HG03045 (cell line): ENCODE data around the gene LPP.

Experiments
- ATAC-seq: cut with Tn5 transposase; IDR thresholded peaks from one replicate; pipeline ENCODE4 v1.9.1; 2021; ENCODE audit warnings: mild to moderate bottlenecking, moderate library complexity; ENCODE audit not compliant: unreplicated experiment

The LPP gene

GRCh38 chr3:188391592-188391991 lies 237.6 kb downstream of the LPP start:
- no peak for ATAC-seq

GRCh38 chr3:188392076-188392475 lies 238.1 kb downstream of the LPP start:
- no peak for ATAC-seq

DNA sequence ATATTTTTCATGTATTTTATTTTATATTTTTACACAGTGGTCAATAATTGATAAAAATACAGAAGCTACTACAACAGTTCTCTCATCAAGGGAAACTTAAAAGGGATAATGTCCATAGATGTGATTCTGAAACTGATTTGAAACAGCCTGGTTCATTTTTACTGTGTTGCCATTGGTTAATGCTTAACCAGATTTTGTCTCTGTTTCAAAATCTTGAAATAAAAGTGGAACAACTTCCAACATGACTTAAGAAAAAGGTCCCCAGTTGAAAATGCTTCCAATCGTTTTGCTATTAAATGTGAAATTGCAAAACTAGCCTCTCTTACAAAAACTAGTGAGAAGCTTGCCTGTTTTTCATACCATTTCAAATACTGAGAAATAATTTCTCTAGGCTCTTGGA lies 240.7 kb downstream of the LPP start:
- ATAC-seq = no peak

DNA sequence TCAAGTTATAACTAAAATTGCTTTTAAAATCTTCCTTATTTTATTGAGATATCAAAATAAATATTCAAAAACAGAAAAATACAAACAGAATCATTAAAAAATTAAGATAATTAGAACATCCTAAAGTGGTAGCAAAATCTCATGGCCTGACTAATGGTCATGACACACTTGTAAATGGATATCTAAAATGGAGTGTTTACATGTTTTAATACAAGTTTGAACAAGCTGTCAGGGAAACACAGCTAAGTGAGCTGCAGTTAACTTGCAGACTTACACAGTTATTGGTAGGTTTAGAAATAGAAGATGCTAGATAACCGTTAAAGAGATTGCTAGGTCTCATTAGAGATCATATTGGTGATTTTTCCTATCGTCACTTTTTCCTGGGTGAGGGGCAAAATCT lies 242.3 kb downstream of the LPP start:
- no peak for ATAC-seq

GRCh38 chr3:188396900-188397299 lies 242.9 kb downstream of the LPP start:
- no peak for ATAC-seq

- ATAC-seq = no peak
These were observed 244.1 kb downstream of the LPP start for GRCh38 chr3:188397766-188398705.

- ATAC-seq = peak; percentile 91
These were observed 246.7 kb downstream of the LPP start for GRCh38 chr3:188400494-188401243.

DNA sequence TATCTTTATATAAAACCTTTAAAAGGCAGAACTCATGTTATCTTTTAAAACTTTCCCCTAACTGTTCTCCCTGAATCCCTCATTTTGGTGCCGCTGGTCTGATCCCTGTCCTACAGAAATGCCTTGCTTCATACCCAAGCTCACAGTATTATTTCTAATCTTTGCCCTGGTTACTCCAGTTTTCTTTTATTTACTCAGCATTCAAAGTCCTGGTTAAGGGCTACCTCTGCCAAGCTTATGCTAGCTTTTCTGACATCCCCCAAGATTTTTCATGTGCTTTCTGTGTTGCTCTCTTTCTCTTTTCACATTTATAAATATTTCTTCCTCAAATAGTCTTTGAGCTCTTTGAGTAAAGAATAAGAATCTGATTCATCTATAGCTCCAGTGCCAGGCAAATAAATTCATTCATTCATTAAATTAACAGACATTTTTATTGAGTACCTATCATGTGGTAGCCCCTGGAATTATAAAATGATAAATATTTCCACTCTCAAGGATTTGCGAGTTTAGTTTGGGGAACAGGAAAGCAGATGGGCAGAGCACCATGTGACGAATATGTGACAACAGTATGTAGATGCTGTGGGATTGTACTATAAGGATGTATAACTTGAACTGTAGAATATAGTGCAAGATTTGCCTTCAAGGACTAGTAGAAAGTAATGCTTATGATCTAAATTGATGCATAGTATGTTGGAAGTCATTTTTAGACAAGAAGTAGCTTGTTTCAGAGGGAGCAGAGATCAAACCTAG lies 247.5 kb downstream of the LPP start:
- no peak for ATAC-seq

DNA sequence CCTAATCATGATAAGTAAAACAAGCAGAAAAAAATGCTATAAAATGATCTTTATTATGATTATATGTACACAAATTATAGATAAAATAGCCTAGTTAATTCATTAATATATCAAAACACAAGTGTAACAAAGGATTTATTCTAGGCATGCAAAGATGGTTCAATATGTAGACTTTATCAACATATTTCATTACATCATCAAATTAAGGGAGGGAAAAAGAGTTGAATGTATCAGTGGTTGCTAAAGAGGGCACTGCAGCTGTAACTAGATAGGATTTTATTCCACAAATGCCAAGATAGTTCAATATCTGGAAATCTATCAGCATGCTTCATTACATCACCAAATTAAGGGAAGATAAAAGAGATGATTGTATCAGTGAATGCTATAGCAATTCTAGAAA lies 248.3 kb downstream of the LPP start:
- ATAC-seq = no peak

- no peak for ATAC-seq
These were observed 249.4 kb downstream of the LPP start for GRCh38 chr3:188403404-188403803.

GRCh38 chr3:188404124-188404523 lies 250.2 kb downstream of the LPP start:
- ATAC-seq = no peak

DNA sequence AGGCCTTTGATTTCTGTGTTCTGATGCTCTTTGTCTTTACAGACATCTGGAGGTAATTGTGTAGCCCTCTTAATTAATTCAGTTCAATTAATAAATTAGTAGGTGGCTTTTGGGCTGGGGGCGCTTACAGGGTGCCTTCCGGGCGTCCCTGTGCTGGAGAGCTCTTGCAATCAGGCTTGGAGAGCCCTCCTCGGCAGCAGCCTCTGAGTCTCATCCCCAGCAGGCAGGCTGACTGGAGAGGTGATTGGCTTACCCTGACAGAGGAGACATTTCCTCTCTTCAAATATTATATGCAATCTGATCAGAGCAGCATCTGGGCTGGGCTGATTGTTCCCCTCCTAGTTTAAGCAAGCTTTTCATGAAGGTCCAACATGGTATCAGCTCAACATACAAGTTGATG lies 250.7 kb downstream of the LPP start:
- ATAC-seq = no peak

DNA sequence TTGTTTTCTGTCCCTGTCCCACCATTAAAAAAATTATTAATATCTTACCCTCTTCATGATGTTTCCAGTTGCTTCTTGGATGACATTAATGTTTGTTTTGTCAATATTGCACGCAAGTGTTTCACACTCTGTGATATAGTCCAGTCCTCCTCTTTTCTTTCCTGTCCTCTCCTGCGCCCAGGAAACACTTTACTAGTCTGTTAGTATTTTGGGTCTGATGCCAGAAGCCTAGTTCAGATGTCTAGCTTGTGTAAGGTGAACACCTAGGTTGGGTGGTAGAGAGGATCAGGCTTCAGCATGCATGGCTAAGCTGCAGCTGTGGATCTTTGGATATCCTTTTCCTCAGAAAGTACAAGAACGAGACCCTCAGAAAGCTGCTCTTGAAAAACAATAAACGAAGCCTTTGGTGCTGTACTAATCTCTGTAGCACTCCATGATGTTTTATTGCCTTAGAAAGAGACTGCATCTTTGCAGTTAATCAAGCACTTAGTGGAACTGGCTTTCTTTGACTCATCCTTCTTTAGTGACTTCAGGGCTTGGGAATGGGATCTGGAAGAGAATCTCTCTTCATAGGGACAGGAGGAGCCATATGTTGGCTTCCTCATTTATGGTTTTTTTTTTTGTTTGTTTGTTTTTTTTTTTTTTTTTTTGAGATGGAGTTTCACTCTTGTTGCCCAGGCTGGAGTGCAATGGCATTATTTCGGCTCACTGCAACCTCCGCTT lies 253.4 kb downstream of the LPP start:
- no peak for ATAC-seq

DNA sequence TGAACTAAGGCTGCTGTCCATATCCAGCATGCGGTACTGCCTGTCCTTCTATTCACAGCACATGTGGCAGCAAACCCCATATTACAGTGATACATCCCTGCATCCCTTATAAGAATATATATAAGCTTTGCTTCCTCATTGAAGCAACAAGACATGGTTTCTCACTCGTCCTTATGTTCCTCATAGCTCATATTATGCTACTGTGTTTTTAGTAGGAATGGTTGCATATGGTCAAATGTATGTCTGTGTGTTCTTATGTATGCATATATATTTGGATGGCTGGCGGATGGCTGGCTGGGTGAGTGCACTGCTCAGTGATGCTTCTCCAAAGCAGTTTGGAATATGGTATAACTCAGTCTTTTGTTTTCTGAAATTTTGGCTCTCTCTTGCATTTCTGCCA lies 254.9 kb downstream of the LPP start:
- no peak for ATAC-seq

DNA sequence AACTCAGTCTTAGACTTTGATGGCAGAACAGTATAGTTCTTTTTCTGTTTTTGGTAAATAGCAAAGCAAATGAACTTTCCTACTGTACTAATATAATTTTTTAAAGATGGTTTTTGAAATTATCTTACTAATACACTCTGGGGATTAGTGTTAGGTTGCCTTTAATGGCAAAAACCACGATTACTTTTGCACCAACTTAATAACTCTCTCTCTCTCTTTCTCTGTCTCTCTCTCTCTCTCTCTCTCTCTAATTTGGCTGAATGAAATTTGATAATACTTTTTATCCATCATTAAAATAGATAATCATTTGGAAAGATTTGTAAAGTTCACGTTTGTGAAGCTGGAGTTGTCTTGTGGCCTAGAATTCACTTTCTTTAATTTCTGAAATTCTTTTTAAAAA lies 257.8 kb downstream of the LPP start:
- ATAC-seq = no peak

GRCh38 chr3:188415196-188415595 lies 261.2 kb downstream of the LPP start:
- no peak for ATAC-seq

- no peak for ATAC-seq
These were observed 262.1 kb downstream of the LPP start for GRCh38 chr3:188416041-188416440.

GRCh38 chr3:188417271-188417696 lies 263.3 kb downstream of the LPP start:
- ATAC-seq = no peak

DNA sequence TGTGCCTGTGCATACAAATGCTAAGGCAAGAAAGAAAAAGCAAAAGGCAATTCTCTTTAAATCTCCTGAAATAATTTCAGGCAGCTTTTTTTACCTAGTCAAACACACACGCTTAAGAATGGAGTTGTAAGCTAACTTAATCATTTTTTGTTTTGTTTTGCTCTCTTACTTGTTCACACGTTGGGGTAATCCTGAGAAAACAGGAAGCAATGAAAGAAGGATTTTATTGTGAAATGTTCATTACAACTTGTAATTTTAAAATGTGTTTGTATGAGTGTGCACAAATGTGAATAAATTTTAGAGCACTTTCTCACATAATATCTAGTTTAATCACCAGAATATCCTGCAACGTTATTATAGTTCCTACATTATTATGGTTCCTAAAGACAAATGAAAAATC lies 263.8 kb downstream of the LPP start:
- no peak for ATAC-seq

- ATAC-seq = no peak
These were observed 267.3 kb downstream of the LPP start for GRCh38 chr3:188421151-188421821.
